HG02885 (cell line): Measurements from ENCODE around the gene CIB1.
"Not testable (repeated sequence)": the region's sequence is repeated elsewhere in the genome, so short reads cannot be mapped to it uniquely, and the experiment has no call there.

Source experiments
- ATAC-seq: cut with Tn5 transposase; IDR thresholded peaks from one replicate; pipeline ENCODE4 v1.9.1; 2021; ENCODE audit warnings: mild to moderate bottlenecking; ENCODE audit not compliant: unreplicated experiment, poor library complexity

Gene CIB1

DNA sequence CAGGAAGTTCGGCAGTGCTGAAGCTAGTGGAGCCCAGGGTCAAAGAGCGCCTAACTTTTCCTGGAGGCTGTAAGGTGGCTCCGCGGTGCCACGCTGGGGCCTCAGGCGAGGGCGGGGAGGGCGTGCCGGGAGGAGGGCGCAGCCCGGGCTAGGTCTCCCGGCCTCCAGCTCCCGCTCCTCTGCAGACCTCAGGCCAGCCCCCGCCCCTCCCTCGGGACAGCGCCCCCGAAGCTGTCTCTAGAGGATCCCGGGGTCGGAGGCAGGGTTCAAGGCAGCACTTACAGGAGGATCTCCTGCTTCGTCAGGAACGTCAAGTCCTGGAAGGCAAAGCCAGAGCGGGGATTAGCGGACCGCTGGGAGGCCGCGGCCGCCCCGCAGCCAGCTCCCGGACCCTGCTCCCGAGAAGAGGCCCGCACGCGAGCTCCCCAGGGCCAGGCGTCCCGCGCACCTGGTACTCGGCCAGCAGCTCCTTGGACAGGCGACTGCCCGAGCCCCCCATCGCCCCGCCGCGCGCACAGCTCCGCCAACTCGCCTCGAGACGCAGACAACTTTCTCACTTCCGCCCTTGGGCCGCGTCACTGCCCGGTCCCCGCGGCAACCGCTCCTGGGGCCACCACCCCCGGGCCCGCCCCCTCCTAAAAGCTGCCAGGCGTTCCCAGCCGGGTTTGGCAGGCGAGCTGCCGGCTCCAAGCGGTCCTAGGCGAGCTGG is at the start of gene CIB1:
TSS of gene CIB1 (minus strand) at position 555 of the 709 bp plus-strand sequence. CDS start at position 499, 56 bp downstream.
- ATAC-seq: peak; percentile 85

DNA sequence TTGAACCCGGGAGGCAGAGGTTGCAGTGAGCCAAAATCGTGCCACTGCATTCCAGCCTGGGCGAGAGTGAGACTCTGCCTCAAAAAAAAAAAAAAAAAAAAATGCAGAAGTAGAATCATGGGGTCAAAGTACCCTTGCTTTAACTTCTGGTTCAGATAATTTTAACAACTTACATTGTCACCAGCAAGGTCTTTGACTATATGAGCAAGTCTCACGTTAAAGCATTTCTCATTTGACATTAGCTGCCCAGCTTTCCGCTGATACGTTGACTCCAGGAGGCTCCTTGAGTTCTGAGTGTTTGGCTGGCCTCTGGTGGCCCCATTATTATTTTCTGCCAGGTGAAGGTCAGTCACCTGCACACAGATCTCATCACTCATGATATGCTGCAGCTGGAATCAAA is 47.9 kb upstream of the CIB1 start:
- not testable (repeated sequence) for ATAC-seq

DNA sequence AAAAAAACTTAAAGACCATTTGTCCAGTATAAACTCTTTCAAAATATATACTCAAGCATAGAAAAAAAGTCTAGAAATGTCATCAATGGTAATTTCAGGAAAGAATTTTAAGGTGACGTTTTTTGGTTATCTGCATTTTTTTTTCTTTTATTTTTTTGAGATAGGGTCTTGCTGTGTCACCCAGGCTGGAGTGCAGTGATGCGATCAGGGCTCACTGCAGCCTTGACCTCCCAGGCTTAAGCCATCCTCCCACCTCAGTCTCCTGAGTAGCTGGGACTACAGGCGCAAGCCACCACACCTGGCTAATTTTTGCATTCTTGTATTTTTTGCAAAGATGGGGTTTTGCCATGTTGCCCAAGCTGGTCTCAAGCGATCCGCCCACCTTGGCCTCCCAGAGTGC is 47.0 kb upstream of the CIB1 start:
- ATAC-seq: not testable (repeated sequence)

DNA sequence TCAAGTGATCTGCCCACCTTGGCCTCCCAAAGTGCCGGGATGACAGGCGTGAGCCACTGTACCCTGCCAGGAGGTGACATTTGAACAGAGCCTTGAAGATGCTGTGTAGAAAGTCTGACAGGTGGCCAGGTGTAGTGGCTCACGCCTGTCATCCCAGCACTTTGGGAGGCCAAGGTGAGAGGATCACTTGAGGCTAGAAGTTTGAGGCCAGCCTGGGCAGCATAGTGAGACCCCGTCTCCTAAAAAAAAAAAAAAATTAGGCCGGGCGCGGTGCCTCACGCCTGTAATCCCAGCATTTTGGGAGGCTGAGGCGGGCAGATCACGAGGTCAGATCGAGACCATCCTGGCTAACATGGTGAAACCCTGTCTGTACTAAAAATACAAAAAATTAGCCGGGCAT is 44.7 kb upstream of the CIB1 start:
- not testable (repeated sequence) for ATAC-seq

DNA sequence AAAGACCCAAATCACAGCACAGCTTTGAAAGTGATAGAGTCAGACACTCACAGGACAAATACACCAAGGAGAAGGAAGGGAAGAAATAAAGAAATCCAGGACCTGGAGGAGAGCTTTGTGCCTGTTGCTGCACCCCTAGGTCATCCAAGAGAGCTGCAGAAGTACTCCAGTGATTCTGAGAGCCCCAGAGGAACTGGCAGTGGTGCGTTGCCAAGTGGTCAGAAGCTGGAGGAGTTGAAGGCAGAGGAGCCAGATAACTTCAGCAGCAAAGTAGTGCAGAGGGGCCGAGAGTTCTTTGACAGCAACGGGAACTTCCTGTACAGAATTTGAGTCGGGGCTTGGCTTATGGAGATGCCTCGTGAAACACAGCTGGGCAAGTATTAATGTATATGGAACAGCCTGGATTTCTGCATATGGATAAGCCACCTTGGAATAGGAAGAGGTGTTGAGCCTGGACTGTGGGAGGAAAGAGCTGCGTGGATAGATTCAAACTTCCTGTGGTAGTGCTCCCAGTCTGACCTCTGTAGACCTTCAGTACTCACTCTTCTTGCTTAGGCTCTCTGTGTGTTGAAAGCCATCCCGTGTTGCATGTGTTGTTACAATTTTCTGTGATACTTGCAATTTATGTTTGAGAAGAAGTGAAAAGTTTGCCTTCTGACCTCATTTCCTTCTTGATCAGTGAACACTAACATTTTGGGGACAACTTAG is 37.9 kb upstream of the CIB1 start:
- no peak for ATAC-seq

DNA sequence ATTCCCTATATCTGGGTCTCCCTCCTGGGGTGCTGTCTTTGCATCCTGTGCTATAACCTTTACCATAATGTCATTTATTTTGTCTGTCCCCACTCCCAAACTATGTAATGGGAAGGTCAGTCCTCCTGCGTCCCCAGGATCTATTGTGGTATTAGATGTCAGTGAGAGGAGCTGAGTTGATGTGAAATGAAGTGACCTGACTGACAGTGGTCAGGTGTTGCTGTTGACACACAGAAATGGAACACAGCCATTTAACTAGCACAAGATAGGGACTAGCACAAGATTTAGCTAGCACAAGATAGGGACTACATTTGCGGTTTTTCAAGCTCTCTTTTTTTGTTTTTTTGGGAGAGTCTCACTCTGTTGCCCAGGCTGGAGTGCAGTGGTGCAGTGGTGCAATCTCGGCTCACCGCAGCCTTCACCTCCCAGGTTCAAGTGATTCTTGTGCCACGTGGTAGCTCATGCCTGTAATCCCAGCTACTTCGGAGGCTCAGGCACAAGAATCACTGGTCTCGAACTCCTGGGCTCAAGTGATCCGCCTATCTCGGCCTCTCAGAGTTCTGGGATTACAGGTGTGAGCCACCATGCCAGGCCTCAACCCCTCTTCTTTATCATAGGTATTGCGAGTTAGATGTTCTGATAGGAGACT is 36.9 kb upstream of the CIB1 start:
- ATAC-seq: no peak

DNA sequence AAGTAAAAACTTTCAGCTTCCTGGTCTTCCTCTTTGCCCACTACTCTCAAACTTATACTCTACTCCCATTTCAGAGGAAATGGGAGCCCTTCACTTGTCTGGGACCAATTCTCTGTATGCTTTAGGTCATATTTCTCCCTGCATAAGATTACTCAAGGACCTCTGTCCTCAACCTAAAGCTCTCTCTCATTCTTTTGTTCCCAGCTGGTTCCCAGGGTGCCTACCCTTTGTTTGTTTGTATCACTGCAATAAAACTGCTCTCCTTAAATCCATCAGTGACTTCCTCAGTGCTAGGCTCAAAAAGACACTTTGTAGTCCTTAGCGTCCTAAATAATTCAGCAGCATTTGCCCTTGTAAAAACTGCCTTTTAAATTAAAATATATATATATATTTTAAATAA is 34.7 kb upstream of the CIB1 start:
- ATAC-seq: no peak

DNA sequence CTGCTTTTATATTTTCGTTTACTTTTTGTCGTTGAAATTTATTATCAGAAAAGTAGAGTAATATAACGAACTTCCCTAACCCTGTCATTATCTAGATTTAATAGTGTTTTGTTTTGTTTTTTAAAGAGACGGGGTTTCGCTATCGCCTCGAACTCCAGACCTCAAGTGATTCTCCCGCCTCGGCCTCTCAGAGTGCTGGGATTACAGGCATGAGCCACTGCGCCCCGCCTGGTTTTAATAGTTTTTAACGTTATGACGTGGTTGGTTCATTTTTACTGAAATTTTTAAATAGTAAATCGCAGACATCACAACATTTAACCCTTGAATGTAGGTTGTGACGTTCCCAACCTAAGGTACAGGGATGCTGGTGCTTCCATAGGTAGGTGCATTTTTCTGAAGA is 32.7 kb upstream of the CIB1 start:
- no peak for ATAC-seq

DNA sequence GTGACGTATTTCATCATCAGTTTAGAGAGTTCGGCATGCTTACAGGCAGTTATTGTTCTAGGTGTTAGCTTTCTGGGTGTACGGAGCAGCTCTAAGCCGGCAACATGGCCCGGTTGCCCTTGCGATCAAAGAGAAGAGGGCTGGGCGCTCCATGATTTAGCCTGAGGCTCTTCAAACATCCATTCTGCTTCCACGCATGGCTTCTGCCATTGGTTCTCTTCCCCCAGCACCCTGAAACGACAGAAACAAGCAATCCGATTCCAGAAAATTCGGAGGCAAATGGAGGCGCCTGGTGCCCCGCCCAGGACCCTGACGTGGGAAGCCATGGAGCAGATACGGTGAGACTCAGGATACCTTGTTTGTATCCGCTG is 32.3 kb upstream of the CIB1 start:
- ATAC-seq: peak; percentile 15

DNA sequence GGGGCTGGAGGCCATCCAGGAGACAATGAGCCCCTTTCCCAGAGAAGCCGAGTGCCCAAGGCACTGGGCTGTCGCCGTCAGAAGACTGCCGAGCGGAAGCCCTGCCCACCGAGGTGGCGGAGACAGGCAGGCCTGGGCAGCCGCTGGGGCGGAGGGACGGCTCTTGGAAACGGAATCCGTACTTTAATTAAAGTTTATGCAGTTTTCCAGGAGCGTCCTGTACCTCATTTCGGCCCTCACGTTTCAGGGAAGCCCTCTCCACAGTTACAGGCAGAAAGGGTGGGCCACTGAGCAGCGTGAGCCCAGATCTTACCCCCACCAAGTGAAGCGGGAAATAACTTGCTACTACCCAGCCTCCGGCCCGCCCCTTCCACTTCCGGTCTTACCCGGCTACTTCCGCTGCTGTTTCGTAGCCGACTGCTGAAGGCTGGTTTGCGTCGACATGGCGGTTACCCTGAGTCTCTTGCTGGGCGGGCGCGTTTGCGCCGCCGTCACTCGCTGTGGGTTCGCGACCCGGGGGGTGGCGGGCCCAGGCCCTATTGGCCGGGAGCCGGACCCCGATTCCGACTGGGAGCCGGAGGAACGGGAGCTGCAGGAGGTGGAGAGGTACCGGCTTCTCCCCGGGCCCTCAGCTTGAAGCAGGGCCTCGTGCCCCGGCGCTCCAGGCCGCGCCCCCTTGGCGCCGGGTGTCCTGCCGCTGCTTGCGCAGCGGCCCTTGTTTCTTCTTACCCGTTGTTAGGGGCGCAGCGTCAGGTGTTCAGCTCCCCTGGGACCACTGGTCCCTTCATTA is 31.7 kb upstream of the CIB1 start, which contains the start of gene NGRN:
TSS of gene NGRN (plus strand) at position 402 of the 790 bp plus-strand sequence. CDS start at position 443, 41 bp downstream.
- peak; percentile 93 for ATAC-seq

DNA sequence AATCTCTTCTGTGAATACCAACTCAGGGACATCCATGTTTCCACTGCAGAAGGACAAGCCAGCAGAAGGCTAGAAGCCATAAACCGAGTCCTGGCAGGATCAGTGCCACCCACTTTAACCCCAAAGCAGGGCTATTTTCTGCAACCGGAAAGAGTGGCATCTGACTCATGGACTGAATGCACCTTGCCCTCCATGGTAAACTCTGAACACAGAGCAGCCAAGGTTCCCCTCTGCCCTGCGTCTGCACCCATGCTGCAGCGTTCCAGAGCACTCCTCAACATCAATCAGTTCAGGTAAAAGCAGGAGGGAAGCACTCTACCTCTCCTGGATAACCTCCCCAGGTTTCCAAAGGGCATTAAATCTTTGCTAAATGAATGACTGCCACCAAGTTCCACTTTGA is 30.9 kb upstream of the CIB1 start:
- no peak for ATAC-seq

DNA sequence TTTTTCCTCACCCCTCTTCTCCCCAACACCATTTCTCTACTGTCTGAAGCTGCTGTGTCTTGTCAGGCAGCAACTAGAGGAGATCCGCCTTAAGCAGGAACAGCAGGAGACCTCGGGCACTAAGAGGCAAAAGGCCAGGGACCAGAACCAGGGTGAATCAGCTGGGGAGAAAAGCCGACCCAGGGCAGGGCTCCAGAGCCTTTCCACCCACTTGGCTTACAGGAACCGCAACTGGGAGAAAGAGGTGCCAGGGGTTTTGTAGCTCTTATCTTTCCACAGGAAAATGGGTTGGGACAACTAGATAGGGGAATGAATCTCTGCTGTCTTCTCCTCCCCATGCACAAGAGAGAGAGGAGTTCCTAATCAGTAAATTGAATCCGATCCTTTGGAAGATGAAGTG is 28.7 kb upstream of the CIB1 start:
- ATAC-seq: no peak

DNA sequence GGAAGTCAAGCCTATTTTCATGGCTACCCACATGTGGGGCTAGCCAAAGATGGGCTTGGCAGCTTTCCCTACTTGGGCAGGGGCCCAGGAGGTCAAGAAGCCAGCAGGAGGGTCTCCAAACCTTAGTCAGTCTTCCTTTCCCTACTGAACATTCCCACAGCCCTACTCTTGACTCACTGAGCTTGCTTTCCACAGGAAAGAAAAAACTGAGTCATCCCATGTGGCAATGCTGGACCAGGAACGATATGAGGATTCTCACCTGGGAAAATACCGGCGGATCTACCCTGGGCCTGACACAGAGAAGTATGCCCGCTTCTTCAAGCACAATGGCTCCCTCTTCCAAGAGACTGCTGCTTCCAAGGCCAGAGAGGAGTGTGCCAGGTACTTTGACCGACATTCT is 28.1 kb upstream of the CIB1 start:
- no peak for ATAC-seq

DNA sequence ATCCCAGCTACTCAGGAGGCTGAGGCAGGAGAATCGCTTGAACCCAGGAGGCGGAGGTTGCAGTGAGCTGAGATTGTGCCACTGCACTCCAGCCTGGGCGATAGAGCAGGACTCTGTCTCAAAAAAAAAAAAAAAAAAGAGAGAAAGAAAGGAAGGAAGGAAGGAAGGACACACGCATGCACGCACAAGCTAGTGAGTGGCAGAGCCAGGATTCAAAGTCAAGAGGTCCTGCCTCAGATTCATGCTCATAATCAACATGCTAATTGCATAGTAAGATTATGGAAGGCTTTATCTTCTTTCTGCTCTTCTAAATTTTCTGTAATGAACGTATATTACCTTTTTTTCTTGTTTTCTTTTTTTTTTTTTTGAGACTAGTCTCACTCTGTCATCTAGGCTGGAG is 27.0 kb upstream of the CIB1 start:
- not testable (repeated sequence) for ATAC-seq

DNA sequence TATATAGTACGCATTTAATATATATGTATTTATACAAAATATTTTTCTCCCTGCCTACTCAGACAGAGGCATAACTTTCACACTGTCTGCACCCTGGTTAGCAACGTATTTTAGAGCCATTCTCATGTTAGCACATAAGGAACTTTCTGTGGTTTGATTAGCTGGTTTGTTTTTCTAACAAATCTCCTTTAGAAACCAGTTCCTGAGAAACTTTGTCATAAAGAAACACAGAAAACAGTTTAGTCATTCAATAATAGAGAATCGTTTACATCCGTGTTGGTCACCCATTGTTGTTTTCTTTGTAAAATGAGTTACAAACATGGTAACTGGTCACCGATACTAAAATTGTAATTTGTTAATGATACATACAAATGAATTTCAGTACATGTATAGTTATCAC is 25.8 kb upstream of the CIB1 start:
- ATAC-seq: peak; percentile 79

DNA sequence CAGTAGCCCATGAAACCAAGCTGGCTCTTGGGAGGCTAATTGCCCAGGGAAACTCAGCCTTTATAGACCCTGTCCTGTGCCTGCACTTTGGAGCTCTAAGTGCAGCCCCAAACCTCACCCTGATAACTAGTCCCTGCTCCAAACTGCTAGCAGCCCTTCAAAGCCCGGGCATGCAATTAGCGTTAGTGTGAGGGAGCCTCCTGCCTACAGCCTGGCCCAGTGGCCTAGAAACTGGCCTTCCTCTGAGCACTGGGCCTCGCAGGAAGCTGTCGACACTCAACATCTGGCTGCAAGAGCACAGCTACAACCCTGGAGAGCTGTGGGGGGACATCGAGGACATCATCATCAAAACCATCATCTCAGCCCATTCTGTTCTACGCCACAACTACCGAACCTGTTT is 24.0 kb upstream of the CIB1 start:
- ATAC-seq: no peak

DNA sequence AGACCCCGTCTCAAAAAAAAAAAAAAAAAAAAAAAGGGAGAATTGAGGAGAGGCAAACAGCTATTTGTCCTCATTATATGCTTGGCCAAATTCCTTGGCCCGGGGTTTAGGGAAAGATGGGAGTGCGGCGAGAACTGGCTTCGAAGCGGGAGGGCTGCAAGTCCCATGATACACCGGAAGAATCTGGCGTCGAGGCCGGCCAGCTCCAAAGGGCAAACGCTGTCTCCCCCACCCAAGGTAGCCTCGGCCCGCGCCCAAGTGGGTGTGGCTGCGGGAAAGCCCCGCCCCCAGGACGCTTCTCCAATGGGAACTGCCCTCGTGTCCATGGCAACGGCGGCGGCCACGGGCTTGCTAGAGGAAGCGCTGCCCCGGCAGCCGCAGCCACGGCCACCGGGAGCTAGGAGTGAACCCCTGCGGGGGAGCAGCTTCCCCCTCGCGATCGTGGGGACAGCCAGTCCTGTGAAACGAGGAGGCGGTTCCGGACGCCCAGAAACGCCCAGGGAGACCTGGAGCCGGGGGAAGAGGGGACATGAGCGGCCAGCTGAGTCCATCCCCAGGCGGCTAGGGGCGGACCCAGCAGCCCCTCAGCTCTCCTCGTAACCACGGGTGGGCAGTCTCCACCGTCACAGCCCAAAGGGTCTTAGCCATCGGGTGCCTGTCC is 15.6 kb upstream of the CIB1 start, which contains the start of gene TTLL13:
TSS of gene TTLL13 (plus strand) at position 354 of the 661 bp plus-strand sequence. CDS start 1,075 bp downstream, outside the sequence.
- peak; percentile 59 for ATAC-seq

DNA sequence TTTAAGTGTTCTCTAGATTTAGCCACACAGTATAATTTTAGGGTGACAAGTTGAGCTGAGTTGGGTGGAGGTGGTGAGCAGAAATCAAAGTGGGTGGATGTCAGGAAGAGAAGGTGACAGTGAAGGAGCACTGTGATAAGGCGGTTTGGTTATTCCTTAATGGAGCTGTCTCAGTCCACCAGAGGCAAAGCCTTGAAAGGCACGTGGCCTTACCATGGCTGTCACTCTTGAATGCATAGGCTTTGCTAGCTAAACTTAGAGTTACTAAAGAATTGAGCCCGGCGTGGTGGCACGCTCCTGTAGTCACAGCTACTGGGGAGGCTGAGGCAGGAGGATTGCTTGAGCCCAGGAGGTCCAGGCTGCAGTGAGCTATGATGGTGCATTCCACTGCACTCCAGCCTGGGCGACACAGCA is 15.1 kb upstream of the CIB1 start:
- ATAC-seq: no peak

DNA sequence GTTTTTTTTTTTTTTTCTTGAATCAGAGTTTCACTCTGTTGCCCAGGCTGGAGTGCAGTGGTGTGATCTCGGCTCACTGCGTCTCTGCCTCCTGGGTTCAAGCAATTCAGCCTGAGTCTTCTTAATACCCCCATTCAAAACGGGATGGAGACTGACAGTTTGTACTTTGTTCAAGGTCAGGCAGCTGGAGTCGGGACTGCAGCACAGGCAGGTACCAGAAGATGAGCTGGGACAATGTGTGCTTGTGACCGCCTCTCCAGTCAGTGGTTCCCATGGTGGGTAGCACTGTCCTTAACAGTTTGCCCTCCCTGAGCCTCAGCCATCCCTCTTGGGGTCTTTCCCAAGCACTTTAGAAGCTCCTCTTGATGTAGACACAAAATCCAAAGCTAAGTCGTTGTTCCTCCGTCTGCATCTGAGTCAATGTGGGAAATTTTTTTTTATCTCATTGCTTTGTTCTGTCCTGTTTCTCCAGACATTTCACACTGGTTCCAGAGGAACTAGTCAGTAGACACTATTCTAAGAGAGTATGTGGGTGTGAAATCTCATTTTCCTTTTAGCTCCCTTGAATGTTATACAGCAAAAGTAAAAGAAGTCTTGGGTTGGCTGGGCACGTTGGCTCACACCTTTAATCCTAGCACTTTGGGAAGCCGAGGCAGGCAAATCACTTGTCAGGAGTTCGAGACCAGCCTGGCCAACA is 10.3 kb upstream of the CIB1 start:
- ATAC-seq: no peak
